Activated T-helper 1 cell treated with anti-CD3 and anti-CD28 coated beads, Interleukin-2, amount 50 U/mL, for 16 hours (primary cell): Measurements from ENCODE around the gene TRDN.
"Not testable (repeated sequence)": the region's sequence is repeated elsewhere in the genome, so short reads cannot be mapped to it uniquely, and the experiment has no call there.

Source experiments
- DNase-seq, 2 donors: peaks; one replicate each; pipeline ENCODE4 v3.0.0-alpha.2; 2020; ENCODE audit warnings: low read depth in 1 of 2, low spot score in 1 of 2

Gene TRDN

DNA sequence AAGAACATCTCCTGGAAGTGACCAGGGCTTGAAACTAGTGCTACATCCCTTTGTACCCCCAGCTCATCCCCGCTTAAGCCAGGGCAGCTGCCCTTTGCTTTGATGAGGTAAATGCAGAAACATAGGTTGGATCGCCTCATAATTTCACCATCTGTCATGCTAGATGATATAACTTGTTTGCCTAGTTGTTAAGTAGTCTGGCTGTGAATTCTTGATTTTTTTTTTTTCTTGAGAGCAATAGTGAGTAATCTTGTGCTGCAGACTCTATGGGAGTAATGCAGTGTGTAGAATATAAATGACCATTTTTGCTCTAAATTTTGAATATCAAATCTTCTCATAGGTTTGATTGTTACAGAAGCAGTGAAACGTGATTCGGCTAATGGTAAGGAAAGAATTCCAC, 4.1 kb downstream of the TRDN start:
- DNase-seq = no peak

DNA sequence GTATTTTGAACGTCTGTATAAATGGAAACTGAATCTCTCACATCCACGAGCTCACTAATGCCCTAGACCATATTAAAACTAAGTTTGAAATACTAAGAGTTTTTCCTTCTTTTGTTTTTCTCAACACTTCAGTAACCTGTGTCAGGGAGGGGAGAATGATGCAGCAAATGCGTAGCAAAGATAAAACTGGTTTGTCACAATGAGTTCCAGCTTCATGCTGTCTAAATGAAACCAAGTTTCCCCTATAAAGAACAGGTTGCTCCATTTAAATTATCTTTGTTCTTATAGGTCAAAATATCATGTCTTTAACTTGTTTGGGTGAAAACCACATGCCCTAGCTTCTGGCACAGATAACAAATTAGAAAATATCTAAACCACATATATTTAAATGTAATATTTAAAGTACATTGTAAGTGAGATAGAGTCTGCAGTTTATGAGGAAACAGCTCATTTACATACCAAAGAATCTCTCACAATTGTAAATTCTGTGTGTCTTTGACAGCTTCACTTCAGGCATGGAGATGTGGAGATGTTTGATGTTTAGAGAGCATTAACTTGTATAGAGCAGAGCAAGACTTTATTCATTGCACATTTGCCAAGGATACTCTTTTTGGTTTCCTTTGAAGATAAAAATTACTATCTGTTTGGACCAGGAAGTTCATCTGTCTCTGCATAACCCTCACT, 7.3 kb downstream of the TRDN start:
- no peak for DNase-seq

DNA sequence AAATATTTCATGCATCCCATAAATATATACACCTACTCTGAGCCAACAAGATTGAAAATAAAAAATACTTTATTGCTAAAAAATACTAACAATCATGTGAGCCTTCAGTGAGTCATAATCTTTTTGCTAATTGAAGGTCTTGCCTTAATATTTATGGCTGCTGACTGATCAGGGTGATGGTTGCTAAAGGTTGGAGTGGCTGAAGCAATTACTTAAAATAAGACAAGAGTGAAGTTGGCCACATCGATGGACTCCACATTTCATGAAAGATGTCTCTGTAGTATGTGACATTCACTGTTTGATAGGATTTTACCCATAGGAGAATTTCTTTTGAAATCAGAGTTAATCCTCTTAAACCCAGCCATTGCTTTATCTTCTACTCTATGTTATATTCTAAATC, 11.1 kb downstream of the TRDN start:
- DNase-seq = no peak

DNA sequence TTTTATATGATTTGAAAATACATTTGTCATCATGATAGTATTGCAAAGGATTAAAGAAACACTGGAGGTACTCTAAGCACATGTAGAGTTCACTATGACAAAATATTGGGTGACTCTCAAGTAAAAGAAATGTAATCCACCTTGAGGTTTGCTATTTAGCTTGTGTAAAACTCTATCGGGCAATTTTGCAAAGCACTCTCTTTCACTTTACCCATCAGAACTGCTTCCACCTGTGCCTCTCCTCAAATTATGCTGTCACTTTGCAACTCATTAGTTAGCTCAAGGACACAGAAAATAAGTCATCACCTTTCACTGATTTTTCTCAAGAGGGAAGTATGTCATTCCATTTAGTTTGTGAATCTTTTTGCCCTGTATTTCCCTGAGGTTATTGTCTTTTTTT, 14.0 kb downstream of the TRDN start:
- DNase-seq = no peak

DNA sequence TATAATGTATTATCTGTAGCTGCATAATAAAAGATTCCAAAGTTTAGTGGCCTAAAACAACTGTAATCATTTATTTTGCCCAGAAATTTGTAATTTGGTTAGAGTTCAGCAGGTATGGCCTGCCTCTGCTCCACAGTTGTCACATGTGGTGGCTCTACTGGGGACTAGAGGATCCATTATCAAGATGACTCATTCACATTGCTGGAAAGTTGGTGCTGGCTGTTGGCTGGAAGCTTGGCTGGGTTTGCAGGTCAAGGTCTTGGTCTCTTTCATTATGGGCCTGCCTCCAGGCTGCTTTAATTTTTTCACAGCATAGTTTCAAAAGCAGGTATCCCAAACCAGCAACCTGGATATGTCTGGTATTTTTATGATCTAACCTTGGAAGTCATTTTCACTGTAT, 17.6 kb downstream of the TRDN start:
- no peak for DNase-seq

DNA sequence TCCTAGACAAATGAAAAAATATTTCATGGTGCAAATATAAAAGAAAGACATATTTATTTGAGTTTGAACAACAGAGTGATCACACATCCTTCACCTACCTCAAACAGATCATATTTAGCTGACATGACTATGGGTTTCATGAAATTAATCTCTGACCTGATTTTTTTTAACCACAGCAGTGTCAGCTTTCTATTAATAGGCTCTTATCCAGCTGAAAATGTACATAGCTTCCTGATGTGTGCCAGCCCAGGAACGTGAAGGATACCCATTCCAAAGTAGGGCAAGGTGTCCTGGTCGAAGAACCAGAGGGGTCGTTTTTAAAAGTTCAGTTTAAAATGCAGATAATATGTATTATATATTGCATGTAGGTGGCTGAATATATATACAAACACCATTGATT, 19.8 kb downstream of the TRDN start:
- DNase-seq = no peak

DNA sequence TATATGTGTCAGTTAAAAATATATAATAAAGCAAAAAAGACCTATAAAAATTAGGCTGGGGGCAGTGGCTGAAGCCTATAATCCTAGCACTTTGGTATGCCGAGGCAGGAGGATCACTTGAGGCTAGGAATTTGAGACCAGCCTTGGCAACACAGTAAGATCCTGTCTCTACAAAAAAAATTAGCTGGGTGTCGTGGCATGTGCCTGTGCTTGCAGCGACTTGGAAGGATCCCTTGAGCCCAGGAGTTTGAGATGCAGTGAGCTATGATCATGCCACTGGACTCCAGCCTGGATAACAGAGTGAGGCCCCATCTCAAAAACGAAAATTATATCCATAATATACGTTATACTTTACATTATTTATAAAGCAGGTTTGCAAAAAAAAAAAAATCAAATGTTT, 20.7 kb downstream of the TRDN start:
- DNase-seq = no peak

DNA sequence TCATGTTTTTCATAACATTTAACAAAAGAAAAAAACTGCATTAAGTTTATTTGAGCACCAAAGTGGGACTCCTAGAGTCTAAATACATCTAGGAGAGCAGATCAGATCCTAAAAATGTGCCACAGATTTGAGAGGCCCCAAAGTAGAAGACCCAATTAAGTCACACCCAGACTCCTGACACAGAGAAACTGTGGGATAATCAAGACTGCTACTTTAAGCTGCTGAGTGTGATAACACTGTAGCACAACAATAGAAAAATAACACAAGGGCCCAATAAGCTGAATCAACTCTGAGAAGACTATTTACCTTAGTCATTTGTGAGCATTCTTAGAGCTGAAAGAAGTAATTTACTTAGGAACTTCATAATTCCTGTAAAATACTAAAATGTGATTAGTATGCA, 26.0 kb downstream of the TRDN start:
- DNase-seq = no peak

DNA sequence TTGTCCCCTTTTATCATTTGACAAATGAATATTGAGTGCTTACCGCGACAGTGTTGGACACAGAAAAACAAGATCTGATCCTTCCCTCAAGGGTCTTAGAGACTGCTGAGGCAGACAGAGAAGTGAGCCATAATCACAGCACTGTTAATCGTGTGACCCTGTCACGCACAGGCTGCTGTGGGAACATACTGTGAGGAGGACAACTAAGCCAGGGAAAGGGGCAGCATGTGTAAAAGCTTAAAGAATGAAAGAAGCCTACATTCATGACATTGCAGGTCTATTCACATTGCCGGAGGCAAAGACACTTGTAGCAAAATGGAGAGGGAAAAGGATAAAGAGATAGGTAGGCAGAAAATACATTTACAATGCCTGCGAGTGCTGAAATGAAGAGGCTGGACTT, 32.7 kb downstream of the TRDN start:
- DNase-seq = no peak

DNA sequence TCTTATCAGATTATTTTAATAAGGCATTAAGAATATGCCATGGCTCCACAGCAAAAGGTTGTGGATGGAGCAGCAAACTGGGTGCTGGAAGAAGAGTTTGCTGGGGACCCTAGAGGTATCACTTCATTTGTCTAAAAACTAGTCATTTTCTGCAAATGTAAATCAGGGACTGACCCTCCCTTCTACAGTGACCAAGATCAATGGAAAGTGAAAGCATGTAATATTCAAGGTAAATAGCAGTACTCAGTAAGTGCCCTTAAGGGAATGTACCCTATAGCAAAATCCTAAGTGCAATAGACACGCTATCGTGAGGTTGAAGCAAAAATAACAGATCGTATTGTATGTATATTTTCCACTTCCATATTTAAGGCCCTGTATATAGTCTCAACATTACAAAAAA, 38.7 kb downstream of the TRDN start:
- DNase-seq = no peak

DNA sequence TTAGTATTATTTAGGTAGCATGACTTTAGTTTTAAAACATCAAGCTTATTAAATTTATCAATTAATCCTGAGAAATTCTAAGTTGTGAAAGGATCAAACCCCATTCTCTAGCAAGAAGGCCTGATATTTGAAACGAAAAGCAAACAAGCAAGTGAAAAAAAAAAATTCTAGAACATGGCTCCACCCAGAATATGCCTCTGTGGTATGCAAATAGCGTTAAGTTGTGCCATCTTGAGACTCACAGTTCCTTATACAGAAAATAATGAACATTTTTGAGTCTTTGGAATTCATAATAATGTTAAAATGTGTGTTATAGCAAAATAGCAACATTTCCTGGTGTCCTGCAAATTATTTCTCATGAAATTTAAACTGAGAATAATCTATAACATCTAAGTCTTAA, 42.0 kb downstream of the TRDN start:
- DNase-seq = no peak

DNA sequence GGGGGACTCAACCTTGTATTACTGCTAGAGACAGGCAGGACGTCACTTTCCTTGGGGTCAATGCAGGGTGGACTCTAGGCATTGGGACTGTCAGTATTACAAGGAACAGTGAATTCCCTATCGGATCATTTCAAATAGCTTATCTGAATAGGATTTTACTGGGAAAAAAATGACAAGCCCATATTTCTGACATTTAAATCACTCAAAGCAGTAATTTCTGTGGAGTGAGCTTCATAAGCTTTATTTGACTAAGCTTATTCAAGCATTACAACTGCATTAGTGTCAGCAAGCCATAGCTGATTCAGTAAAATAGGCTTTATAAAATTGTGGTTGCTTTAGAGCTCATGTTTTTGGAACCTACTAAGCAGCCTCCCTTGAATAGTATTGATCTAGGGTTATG, 44.3 kb downstream of the TRDN start:
- DNase-seq = no peak

DNA sequence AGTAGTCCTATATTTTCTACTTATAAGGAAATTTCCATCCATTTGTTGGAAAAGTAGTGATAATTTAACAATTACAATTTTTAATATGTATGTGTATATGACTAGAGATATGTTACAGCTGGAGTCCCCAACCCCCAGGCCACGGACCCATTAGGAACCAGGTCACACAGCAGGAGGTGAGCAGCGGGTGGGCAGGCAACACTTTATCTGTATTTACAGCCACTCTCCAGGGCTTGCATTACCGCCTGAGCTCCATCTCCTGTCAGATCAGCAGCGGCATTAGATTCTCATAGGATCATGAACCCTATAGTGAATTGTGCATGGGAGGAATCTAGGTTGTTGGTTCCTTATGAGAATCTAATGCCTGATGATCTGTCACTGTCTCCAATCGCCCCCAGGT, 46.8 kb downstream of the TRDN start:
- DNase-seq = no peak

DNA sequence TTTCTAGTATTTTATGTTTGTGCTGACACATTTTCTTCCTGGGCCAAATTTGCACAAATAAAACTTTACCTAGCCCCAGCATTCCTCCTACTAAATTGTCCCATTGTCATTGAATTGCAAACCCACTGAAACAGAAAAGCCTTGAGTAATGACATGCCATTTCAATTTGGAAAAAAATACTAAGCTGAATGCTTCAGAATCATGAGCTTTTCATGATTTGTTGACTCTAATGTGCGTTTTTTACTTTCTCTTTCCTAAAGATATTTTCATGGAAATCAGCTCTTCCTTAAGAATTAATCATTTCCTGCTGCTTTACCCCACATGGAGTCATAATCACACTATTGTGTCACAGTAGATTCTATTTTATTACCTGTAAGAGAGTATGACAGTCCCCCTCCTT, 47.4 kb downstream of the TRDN start:
- no peak for DNase-seq

DNA sequence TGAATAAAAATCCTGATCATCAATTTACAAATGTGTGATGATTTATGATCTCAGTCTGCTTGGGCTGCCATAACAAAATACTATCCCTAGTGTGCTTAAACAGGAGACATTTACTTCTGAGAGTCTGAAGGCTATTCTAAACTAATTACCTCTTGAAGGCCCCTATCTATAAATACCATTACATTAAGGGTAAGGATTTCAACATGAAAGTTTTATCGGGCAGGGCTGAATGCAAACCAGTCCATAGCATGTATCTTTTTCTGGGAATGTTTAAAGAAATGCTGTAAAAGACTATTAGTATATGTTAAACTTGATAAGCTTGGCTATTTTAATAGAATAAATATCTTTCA, 48.2 kb downstream of the TRDN start:
- DNase-seq = no peak

DNA sequence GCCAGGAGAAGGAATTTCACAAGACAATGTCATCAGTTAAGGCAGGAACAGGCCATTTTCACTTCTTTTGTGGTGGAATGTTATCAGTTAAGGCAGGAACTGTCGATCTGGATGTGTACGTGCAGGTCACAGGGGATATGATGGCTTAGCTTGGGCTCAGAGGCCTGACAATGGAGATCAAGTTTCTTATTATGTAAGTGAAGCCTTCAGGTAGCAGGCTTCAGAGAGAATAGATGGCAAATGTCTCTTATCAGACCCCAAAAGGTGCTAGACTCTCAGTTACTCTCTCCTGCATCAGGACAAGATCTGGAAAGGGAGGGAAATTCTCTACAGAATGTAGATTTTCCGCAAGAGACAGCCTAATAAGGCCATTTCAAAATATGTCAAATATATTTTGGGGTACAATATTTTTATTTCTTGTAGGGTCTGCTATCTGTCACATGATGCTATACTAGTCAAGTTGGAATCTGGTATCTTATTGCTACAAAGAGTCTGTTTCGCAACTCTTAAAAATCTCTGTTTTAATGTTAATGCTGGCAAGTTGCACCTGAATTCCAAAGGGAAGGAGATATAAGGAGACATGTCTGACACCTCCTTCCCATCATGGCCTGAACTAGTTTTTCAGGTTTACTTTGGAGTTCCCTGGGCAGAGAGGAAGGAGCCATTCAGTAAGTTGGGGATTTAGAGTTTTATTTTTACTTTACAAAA, 48.8 kb downstream of the TRDN start:
- DNase-seq = no peak

DNA sequence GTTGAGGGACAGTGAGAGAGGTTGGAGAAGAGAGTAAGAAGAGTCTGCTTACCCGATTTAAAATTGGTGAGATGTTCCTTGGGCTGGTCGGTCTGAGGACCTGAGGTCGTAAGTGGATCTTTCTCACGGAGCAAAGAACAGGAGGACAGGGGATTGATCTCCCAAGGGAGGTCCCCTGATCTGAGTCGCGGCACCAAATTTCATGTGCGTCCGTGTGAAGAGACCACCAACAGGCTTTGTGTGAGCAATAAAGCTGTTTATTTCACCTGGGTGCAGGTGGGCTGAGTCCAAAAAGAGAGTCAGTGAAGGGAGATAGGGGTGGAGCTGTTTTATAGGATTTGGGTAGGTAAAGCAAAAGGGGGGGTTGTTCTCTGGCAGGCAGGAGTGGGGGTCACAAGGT, 49.3 kb downstream of the TRDN start:
- DNase-seq = not testable (repeated sequence)

DNA sequence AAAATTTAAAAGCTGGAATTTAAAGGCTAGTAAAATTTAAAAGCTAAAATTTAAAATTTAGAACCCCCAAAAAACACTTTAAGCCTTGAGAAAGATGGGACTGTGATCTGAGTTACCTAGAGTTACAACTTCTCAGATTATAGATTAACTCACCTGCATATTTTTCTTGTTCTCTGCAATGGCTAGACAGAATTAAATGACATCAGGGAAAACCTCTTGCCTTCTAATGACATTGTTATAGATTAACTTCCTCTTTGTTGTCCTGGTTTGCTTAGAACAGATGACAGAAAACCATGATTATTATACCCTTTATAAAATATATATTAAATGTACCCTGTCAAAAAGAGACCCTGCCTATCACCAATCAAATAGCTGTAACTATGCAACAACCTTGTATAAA, 56.4 kb downstream of the TRDN start:
- no peak for DNase-seq

DNA sequence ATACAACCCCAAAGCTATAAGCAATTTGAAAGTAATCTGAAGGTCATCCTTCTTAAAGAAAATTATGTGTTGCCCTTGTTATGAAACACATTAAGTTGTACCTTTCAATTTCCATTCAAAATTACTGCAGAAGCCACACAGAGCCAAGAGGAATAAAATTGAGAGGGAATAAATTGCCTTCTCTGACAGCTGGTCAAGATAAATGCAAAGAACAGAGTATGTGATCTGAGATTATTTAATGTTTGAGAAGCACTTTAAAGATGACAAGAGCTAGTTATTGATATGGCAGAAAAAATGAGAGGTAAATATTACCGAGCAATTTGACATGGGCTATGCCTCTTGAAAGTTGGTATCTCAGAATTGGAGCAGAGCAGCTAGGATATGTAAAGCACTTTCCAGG, 61.6 kb downstream of the TRDN start:
- DNase-seq = no peak

DNA sequence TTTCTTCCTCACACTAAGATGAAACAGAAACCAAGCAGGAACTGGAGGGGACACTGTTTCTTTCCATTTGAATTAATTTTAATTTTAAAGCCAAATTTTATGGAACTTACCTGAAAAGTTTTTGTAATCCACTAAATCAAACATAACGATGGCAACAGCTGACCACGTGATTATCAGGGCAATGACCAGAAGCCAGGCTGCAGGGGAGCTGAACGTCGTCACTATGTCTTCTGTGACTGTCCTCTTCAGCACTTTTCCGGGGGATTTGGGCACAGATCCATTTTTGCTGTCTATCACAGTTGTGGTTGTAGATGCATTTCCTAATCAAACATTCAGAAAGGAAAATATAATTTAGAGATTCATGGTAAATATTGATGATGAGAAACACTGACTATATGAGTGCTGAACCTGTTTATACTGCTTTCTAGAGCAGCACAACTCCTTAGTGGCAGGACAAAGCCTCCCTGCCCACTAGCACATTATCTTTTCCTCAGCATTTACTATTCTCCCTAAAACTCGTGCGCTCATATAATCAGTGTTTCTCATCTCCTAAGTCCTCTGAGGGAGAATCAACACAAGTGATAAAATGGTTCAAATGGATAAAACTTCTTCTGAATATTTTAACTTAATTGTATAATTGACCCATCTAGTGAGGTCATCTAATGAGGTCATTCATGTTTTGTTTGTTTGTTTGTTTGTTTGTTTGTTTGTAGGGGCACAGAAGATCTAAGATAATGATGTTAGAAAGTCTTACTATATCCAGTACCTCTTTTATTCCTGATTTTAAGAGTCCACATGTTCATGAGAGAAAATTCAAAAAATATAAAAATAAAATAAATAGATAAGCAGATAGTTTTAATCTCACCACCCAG, 65.7 kb downstream of the TRDN start:
- no peak for DNase-seq

DNA sequence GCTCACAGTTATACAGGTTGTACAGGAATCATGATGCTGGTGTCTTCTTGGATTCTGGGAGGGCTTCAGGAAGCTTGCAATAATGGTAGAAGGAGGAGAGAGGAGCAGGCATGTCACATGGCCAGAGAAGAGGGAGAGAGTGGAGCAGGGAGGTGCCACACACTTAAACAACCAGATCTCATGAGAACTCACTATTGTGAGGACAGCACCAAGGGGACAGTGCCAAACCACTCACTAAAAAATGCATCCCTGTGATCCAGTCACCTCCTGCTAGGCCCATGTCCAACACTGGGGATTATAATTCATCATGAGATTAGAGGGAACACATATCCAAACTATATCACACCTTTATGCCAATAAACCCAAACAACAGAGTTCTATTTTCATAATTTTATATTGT, 67.2 kb downstream of the TRDN start:
- DNase-seq = no peak

DNA sequence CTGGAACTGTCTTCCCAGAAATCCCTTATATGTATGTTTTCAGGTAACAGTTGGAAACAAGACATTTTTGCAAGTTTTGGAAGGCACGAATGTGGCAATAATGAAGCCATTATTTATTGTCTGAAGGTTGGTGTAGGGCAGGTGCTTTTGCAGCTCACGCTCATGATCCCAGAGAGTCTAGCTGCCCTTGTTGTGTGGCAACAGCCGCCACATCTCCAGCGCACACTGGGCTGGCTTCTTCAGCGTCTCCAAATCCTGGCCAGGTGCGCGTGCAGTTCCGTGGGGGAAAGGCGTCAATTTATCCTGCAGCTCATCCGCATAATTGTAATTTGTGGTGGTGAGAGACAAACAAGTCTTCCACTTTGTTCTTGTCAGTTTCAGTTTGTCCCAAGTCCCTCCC, 71.2 kb downstream of the TRDN start:
- no peak for DNase-seq
